HPDE6-E6E7 (cell line): Measurements from ENCODE around the gene IL1B.

Experiments
- DNase-seq: peaks from one replicate; pipeline ENCODE4 v3.0.0; 2011; ENCODE audit warnings: missing footprints; ENCODE audit errors: extremely low spot score

Gene IL1B

DNA sequence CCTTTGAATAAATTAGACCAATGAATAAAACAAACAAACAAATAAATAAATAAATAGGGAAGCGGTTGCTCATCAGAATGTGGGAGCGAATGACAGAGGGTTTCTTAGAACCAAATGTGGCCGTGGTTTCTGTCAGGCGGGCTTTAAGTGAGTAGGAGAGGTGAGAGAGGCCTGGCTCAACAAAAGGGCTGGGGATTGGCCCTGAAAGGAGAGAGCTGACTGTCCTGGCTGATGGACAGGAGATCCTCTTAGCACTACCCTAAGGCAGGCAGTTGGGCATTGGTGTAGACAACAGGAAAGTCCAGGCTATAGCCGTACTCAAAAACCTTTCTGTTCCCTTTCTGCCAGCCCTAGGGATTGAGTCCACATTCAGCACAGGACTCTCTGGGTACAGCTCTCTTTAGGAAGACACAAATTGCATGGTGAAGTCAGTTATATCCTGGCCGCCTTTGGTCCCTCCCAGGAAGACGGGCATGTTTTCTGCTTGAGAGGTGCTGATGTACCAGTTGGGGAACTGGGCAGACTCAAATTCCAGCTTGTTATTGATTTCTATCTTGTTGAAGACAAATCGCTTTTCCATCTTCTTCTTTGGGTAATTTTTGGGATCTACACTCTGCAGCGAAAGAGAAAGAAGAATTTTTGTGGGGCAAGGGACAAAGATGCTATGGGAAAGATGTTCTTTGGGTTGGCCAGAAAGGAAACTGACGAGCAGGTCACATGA, 6.5 kb downstream of the IL1B start:
- no peak for DNase-seq

DNA sequence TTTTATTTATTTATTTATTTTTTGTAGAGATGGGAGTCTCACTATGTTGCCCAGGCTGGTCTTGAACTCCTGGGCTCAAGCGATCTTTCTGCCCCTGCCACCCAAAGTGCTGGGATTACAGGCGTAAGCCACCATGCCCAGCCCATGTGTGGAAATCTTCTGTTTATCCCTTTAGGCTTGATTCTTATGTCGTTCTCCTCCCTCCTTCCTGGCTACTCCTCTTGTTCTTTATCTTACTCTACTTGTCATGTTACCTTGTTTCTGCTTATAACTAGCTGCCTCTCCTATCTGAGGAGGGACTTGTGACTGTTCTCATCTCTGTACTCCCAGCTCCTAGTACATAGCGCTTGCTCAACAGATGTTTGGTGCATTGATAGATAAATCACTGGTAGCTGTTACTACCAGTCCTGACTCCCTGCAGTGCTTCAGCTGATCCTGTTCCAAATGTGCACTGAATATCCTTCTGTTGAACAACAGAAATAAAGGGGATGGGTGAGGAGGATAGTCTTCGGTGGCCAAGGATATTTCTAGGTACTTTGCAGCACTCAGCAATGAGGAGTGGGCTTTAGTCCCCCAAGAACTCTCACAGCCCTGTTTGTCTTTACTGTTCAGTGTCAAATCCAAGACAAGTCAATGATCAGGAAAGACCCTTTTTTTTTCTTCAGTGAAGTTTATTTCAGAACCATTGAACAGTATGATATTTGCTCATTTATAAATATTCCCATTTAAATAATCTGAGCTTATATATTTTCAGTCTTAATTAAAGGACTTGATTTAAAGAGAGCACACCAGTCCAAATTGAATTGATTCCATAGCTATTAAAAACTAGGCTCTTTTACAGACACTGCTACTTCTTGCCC, 7.2 kb downstream of the IL1B start:
- no peak for DNase-seq

DNA sequence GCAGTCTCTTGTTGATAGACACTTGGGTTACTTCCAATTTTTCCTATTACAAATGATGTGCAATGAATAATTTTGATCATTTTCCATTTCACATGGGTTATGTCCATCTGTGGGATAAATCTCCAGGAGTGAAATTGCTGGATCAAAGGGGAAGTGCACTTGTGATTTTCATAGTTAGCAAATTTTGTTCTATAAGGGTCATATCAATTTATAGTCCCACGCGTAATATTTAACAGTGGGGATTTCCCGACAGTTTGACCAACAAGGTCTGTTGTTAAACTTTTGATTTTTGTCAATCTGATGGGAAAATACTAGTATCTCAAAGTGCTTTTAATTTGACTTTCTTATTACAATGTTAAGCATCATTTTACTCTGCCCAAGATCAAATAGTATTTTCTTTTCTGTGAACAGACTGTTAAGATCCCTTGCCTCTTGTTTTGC, 8.3 kb downstream of the IL1B start:
- DNase-seq = no peak

DNA sequence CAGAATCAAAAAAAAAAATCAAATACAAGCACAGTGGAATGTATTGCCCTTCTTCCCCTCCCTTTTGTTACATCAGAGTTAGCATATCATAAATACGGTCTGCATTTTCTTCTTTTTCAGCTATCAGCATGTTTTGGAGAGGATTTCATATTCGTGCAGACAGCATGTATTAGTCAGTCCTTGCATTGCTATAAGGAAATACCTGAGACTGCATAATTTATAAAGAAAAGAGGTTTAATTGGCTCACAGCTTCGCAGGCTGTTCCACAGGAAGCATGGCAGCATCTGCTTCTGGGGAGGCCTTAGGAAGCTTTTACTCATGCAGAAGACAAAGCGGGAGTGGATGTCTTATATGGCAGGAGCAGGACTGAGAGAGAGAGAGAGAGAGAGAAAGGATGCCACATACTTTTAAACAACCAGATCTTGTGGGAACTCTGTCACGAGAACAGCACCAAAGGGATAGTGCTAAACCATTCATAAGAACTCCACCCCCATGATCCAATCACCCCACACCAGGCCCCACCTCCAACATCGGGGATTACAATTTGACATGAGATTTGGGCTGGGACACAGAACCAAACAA, 8.9 kb downstream of the IL1B start:
- DNase-seq = no peak

DNA sequence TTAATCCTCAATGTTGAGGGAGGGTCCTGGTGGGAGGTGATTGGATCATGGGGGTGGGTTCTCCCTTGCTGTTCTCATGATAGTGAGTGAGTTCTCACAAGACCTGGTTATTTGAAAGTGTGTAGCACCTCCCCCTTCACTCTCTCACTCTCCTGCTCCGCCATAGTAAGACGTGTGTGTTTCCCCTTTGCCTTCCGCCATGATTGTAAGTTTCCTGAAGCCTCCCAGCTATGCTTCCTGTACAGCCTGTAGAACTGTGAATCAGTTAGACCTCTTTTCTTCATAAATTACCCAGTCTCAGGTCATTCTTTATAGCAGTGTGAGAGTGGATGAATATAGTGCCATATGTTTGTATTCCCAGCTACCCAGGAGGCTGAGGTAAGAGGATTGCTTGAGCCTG, 9.6 kb downstream of the IL1B start:
- DNase-seq = no peak

DNA sequence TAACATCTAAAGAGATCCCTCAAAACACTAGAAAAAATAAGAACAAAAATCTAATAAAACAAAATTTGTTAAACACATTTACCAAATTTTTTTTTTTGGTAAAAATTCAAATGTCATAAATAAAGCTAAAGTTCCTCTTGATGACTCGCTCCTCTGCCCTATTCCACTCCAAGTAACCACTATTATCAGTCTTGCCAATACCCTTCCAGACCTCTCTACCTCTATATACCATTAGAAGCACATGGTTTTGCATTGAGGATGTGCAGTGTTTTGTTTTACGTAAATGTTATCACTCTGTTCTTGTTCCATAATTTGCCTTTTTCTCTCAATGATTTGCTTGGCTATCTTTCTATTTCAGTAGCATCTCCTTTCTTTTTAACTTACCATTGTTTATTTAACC, 10.9 kb downstream of the IL1B start:
- DNase-seq = no peak

DNA sequence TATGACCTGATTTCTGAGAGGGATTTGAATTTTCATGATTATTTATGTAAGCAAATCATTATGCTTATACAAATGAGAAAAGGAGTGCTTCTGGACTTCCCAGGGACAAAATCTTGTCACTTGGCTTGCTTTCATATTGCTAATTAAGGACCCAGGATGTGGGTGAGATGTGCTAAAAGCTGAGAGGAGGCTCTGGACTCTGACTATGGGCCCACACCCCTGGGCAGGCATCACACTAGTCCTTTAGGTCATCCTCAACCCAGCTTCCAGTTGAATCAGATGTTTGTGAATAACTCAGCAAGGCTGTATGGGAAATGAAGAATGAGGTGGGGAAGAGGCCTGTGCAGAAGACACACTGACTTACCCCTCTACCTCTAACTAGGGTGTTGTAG, 11.9 kb downstream of the IL1B start:
- no peak for DNase-seq

DNA sequence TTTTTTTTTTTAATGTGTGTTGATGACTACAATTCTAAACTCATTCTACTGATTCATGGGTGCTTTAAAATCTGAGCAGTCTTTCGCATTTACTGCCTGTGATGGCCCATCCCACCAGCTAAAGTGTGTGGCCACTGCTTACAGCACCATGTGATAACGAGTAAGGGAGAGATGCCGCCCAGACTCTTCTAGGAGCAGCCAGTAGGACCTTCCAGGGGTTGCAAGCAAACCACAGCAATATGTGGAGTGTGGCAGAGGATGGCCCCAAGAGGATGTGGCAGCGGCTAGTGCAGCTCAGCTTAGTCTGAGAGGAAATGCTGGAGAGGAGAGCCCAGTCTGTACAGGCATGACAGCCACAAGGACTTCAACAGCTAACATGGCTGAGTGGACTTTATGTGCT, 14.9 kb downstream of the IL1B start:
- DNase-seq = no peak

DNA sequence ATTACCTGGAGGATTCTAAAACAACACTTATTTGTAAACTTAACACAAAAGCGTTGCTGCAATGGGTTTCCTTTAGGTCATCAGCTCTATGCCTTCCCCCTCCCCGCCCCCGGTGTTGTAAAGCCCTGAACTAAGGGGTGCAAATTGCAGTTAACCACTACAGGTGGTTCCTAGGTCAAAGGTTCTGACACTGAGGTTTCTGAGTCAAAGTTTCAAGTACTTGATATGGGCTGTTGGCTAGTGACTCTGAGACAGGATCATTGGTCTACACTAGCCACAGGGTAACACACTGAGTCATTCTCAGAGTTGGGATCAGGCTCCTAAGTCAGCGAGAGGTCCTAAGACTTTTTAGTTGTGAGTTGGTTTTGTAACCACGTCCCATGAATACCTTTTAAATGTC, 15.4 kb downstream of the IL1B start:
- no peak for DNase-seq

DNA sequence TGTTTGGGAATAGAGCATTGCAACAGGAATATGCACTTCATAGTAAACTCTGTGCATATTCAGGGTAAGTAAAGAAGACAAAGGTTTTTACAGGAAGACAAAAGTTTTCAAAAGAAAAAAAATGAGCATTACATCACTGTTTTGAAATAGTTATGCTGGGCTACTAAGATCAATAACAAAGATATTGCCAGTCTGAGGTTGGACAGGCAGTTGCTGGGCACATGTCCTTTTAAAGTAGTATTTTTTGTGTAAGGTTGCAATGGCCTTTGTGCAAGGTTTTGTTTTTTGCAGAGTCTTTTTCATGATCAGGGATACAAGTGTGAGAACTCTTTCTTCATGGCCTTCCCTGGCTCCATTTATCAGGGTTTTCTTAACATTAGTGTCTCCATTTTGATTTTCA, 16.2 kb downstream of the IL1B start:
- DNase-seq = no peak

DNA sequence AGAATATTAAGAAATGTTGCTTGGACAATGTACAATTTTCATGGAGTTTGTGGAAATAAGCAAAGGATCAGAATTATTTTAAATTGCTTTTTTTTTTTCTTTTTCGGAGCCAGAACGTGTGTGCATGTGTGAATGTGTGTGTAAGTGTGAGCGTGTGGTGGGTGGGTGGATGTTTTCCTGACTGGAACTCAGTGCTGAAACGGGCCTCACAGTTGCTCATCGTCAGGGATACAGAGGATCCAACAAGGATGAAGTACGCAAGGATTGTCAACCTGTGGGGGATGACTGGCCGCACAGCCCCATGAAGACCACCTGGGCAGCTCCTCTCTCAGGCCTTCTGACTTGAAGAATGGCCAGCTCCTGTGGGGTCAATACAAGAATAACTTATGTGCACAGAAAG, 17.5 kb downstream of the IL1B start:
- DNase-seq = no peak

DNA sequence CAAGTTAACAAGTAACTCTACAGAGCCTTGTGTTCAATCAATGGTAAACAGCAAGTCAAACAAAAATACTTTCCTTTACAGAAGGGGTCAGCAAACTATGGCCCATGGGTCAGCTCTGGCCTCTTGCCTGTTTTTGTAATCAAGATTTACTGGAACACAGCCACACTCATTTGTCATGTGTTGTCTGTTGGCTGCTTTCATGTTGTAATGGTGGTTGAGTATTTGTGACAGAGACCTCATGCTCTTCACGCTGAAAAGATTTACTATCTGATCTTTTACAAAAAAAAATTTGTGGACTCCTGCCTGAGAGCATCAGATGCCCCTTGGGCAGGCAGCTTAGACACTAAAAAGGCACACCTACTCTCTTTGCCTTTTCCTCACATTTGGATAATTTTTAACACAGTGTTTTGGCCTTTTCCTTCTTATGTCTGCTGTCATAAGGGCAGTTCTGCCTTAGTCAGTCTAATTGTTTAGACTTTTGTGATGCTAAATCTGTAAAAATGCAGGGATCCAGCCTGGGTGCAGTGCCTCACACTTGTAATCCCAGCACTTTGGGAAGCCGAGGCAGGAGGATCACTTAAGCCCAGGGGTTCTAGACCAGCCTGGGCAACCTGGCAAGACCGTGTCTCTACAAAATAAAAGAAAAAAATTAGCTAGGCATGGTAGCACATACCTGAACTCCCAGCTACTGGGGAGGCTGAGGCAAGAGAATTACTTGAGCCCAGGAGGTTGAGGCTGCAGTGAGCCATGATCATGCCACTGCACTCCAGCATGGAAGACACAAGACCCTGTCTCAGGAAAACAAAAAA, 18.3 kb downstream of the IL1B start:
- DNase-seq = no peak

DNA sequence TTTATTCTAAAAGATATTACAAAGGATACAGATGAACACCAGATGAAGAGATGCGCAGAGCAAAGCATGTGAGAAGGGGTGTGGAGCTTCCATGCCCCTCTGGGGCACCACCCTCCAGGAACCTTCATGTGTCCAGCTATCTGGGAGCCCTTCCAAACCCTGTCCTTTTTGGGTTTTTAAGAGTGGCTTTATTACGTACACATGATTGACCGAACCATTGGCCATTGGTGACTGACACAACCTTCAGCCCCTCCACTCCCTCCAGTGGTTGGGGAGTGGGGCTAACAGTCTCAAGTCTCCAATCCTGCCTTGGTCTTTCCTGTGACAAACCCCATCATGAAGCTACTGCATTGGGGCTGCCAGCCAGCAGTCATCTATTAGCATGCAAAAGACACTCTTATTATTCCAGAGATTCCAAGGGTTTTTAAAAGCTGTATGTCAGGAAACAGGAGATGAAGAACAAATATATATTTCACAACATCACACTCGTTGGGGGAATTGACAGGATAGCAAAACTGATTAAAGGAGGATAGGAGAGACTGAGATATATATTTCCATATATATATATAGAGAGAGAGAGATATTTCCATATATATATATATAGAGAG, 19.4 kb downstream of the IL1B start:
- no peak for DNase-seq

DNA sequence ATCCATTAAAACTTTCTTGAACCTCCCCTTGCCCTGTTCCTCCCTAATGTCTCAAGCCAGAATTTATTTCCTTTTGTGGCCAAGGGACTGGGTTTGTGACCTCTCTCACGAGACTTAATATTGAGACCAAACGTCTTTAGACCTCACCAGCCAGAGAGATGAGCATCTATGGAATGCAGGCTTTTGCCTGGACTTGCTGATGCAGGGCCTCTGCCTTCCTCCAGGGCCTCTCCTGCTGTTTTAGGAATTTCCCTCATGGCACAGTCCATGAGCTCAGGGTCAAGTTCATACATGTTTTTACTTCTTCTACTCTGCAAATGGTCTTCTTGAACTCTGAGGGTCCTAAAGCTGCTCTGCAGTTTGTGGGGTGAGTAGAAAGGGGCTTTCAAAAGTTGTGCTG, 22.3 kb downstream of the IL1B start:
- DNase-seq = peak; percentile 92

DNA sequence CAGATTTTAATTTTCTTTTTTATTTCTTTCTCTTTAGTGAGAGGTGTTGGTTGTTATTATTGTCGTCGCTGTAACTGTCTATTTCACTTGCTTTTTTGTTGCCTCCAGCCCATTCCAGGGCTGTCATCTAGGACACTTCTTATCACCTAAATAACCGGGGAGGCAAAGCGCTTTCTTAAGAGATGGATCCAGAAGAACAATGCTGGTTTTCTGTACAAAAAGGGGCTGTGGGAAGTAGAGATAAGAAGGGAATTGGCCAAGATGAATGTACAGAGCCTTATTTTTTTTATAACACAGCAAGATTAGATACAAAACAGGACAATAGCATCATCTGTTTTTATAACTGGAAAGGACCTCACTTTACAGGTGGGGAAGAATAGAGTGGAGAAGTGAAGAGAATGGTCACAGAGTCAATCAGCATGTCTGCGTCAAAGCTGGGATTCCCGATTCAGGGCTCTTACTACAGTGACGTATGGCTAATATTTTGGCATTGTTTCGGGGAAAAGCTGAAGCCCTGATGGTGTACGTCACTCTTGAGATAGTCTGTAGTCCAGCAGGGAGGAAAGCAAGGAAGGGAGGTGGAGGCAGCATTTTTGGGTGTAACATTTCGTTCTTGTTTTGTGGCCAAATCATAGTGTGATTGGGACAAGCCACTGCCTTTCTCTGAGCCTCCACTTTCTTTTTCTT, 23.2 kb downstream of the IL1B start:
- no peak for DNase-seq

DNA sequence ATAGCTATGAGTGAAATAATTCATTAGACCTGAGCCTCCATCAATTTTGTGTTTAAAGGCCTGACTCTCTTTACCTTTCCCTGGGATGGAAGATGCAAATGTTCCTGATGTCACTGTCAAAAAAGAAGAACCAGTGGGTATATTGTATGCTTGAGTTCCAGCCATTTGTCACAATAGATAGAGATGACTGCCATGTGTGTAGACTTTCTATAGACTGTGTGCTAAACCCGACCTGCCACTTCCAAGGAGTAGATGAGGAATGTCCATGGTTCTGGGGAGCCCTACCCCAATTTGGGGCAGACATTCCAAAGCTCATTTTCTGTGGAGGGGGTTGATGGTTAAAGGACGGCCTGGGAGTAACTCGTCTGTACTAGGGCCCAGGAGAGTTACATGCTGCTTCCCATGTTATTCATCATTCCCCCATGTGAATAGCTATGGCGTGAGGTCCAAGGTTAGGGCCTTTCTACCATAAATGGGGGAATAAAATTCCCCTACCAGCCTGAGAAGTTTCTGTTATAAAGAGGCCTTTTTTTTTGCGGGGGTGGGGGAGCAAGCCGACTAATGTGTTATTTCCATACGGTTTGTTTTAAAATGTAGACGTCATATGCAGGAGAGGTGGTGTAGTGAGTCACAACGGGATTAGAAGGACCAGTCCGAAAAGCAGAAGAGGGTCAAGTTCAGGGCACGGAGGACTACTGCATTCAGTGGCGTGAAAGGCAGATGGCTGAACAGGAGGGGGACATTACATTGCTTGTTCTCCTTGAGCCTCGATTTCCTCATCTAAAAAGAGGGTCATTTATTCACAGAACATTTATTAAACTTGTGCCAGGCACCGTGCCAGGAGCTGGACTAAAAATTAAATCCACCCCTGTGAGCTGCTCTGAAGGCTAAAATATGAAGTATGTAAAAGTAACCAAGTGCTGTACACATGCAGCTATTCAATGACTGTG, 24.0 kb downstream of the IL1B start:
- DNase-seq = no peak

DNA sequence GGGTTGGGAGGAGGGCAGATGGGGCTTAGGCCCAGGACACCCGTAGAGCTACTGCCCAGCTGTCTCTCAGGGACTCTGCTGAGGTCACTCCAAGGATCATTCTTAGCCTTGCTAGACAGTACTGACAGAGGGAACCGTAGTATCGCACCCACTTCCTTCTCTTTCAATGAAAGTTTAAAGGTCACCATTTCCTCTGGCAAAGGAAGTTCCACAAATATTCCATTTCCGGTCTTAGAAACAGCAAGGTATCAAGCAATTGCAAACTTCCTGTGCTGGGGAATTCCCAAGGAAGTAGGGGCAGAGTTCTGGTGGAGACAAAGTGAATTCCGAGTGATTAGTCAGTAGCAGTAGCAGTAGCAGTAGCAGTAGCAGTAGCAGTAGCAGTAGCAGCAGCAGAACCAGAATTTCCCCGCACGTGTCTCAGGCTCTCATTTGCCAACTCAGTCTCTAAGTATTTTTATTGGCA, 24.7 kb downstream of the IL1B start:
- DNase-seq = peak; percentile 73

DNA sequence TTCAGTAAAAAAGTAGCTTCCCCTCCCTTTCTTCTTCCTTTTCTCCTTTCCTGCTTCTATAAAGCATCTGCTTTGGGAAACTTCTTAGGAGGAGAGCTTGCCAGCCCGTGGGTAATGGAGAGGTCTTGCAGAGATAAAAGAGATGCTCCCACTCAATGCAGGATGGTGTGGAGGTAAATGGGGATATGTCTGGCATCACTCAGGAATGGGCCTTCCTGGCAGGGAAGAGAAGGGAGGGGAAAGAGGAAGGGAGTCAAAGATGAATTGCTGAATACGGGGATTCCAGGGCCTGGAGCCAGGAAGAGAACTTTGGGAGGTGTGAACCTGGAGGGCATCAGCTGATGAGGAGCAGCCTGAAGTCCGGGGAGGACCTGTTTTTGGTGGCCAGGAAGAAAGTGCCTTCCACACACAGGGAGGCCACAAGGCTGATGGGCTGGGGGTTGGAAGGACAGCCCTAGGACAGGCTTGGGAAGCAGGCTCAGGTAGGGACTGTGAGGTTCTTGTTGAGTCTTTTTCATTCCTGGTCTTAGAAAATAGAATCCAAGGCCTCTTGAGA, 25.2 kb downstream of the IL1B start:
- DNase-seq = no peak

DNA sequence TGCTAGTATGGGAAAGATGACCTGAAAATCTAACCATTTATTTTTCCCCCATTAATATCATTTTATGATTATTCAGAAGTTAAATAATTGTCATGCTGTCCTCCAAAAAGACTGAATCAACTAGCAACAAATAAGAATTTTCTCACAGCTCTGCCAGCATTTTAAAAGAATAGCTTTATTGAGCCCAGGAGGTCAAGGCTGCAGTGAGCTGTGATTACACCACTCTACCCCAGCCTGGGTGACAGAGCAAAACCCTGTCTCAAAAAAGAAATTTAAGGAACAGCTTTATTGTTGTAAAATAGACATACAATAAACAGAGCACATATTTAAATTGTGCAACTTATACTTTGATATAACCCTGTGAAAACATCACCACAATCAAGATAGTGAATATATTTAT, 27.5 kb downstream of the IL1B start:
- no peak for DNase-seq
